Hepatocyte (in vitro differentiated cells): ENCODE measurements around the gene TEX19. TPM values are rescaled to one million over a fixed set of nuclear protein-coding genes. Genes with fewer than 3 reads are reported as not detected.

Source experiments
- DNase-seq: peaks from one replicate; pipeline ENCODE4 v3.0.0-alpha.2; 2016; ENCODE audit warnings: low spot score
- H2AFZ ChIP-seq: fragments of 200-600 bp; sonication (generic); 2 replicates; pipeline ENCODE4 v1.6.0; 2016; ENCODE audit warnings: antibody characterized with exemption, mild to moderate bottlenecking
- H3K27ac ChIP-seq: fragments of 200-600 bp; sonication (generic); 2 replicates; pipeline ENCODE4 v1.5.1; 2016; ENCODE audit warnings: mild to moderate bottlenecking
- H3K27me3 ChIP-seq: fragments of 200-600 bp; sonication (generic); 2 replicates; pipeline ENCODE4 v1.6.1; 2016
- H3K36me3 ChIP-seq: fragments of 200-600 bp; sonication (generic); replicated peaks from 2 replicates; pipeline ENCODE4 v1.5.1; 2016; ENCODE audit warnings: low read depth; ENCODE audit not compliant: insufficient read depth
- H3K4me1 ChIP-seq: fragments of 200-600 bp; sonication (generic); 2 replicates; pipeline ENCODE4 v1.5.1; 2016; ENCODE audit warnings: mild to moderate bottlenecking, moderate library complexity; ENCODE audit not compliant: insufficient read depth
- H3K4me2 ChIP-seq: fragments of 200-600 bp; sonication (generic); 2 replicates; pipeline ENCODE4 v1.6.0; 2016
- H3K4me3 ChIP-seq: fragments of 200-600 bp; sonication (generic); 2 replicates; pipeline ENCODE4 v1.5.1; 2016; ENCODE audit warnings: mild to moderate bottlenecking
- H3K79me2 ChIP-seq: fragments of 200-600 bp; sonication (generic); 2 replicates; pipeline ENCODE4 v1.6.0; 2017; ENCODE audit warnings: mild to moderate bottlenecking
- H3K9me2 ChIP-seq: fragments of 200-600 bp; sonication (generic); replicated peaks from 2 replicates; pipeline ENCODE4 v1.6.0; 2017; ENCODE audit warnings: mild to moderate bottlenecking; ENCODE audit not compliant: insufficient read depth
- H3K9me3 ChIP-seq: fragments of 200-600 bp; sonication (generic); 2 replicates; pipeline ENCODE4 v1.5.1; 2016; ENCODE audit warnings: low read depth, mild to moderate bottlenecking
- H4K20me1 ChIP-seq: fragments of 200-600 bp; sonication (generic); 2 replicates; pipeline ENCODE4 v1.6.0; 2016; ENCODE audit warnings: mild to moderate bottlenecking; ENCODE audit not compliant: insufficient read depth, poor library complexity, severe bottlenecking
- EZH2 ChIP-seq: fragments of 200-600 bp; sonication (generic); IDR thresholded peaks from 2 replicates; pipeline ENCODE4 v1.6.1; 2016; ENCODE audit warnings: antibody characterized with exemption, mild to moderate bottlenecking, borderline replicate concordance
- EZH2phosphoT487 ChIP-seq: fragments of 200-600 bp; sonication (generic); IDR thresholded peaks from one replicate; pipeline ENCODE4 v1.6.1; 2018; ENCODE audit warnings: antibody characterized with exemption, mild to moderate bottlenecking, low read depth, moderate library complexity; ENCODE audit not compliant: unreplicated experiment, severe bottlenecking
- WGBS: methylation state at CpG from one replicate; pipeline ENCODE4 v1.1.6; 2016; ENCODE audit warnings: low lambda C conversion rate; ENCODE audit errors: missing lambda C conversion rate; 5-methylcytosine and 5-hydroxymethylcytosine counted together
- polyA plus RNA-seq: library from polyadenylated mRNA; unstranded; fragments of >200 nt; fragmentation: Nextera tagmentation; extraction: Ambion mirVana; gene quantifications from 2 replicates; pipeline ENCODE4 v1.2.1, GENCODE V29; 2016
- total RNA-seq: library from RNA; depleted of rRNA; stranded (reverse); fragments of >200 nt; gene quantifications from 2 replicates; pipeline ENCODE4 v1.2.3, GENCODE V29; 2014
- TF ChIP-seq, protein P1 (sequence below): fragments of 200-600 bp; sonication (generic); IDR thresholded peaks from 2 replicates; pipeline ENCODE4 v1.5.1; 2016; ENCODE audit warnings: antibody characterized with exemption, mild to moderate bottlenecking; ENCODE audit not compliant: poor library complexity

TEX19 gene
- total and polyA plus RNA-seq, 2 experiments from 2014 or later = not detected

DNA sequence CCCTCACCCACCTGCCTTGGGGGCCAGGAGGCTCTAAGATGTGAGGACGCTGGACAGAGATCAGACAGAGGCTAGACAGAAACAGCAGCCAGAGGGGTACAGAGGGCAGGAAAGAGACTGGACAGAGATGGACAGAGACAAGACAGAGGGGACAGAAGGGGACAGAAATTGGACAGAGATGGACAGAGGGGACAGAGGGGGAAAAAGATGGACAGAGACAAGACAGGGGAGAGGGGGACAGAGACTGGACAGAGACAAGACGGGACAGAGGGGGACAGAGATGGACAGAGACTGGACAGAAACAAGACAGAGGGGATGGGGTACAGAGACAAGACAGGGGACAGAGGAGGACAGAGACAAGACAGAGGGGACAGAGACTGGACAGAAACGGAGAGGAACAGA lies 28.7 kb downstream of the TEX19 start:
- no peak overlapping the region for H2AFZ ChIP-seq
- no peaks in the 10 kb centered on the region for H3K27me3 ChIP-seq
- peak overlapping the region; percentile 83 for H3K27ac ChIP-seq
- H3K9me3 ChIP-seq = no peaks in the 10 kb centered on the region
- WGBS = 85% methylated on average over 3 of the region's 3 CpGs
- no peaks in the 10 kb centered on the region for H3K79me2 ChIP-seq
- TF ChIP-seq, protein P1, sequence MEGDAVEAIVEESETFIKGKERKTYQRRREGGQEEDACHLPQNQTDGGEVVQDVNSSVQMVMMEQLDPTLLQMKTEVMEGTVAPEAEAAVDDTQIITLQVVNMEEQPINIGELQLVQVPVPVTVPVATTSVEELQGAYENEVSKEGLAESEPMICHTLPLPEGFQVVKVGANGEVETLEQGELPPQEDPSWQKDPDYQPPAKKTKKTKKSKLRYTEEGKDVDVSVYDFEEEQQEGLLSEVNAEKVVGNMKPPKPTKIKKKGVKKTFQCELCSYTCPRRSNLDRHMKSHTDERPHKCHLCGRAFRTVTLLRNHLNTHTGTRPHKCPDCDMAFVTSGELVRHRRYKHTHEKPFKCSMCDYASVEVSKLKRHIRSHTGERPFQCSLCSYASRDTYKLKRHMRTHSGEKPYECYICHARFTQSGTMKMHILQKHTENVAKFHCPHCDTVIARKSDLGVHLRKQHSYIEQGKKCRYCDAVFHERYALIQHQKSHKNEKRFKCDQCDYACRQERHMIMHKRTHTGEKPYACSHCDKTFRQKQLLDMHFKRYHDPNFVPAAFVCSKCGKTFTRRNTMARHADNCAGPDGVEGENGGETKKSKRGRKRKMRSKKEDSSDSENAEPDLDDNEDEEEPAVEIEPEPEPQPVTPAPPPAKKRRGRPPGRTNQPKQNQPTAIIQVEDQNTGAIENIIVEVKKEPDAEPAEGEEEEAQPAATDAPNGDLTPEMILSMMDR = no peak
- TF ChIP-seq EZH2phosphoT487 (no peak), EZH2 (no peak)
- no peak overlapping the region for H3K4me2 ChIP-seq
- no peak for DNase-seq
- no peaks in the 10 kb centered on the region for H3K9me2 ChIP-seq
- H3K4me3 ChIP-seq = no peak overlapping the region
- H3K36me3 ChIP-seq = no peaks in the 10 kb centered on the region
- peaks cover 14% of the 10 kb centered on the region for H3K4me1 ChIP-seq
- H4K20me1 ChIP-seq = no peaks in the 10 kb centered on the region

- Histone ChIP-seq H3K4me1 (peaks cover 14% of the 10 kb centered on the region), H4K20me1 (no peaks in the 10 kb centered on the region), H3K9me2 (no peaks in the 10 kb centered on the region), H3K4me3 (no peak overlapping the region), H3K36me3 (no peaks in the 10 kb centered on the region), H3K27me3 (no peaks in the 10 kb centered on the region), H3K79me2 (no peaks in the 10 kb centered on the region), H3K27ac (no peak overlapping the region), H3K9me3 (no peaks in the 10 kb centered on the region), H2AFZ (no peak overlapping the region), H3K4me2 (no peak overlapping the region)
- TF ChIP-seq, protein P1 = no peak
- TF ChIP-seq EZH2phosphoT487 = no peak
- no peak for TF ChIP-seq EZH2
- WGBS = 89% methylated on average over 31 of the region's 34 CpGs
- DNase-seq = peak; percentile 2
Measured at GRCh38 chr17:82388223-82388921, 29.3 kb downstream of the TEX19 start.

- no peak for TF ChIP-seq EZH2
- no peak for TF ChIP-seq EZH2phosphoT487
- Histone ChIP-seq H3K79me2 (no peaks in the 10 kb centered on the region), H3K4me3 (no peak overlapping the region), H3K4me2 (no peak overlapping the region), H4K20me1 (no peaks in the 10 kb centered on the region), H3K9me3 (no peaks in the 10 kb centered on the region), H2AFZ (no peak overlapping the region), H3K27me3 (no peaks in the 10 kb centered on the region), H3K9me2 (no peaks in the 10 kb centered on the region), H3K4me1 (peaks cover 14% of the 10 kb centered on the region), H3K36me3 (no peaks in the 10 kb centered on the region), H3K27ac (no peak overlapping the region)
- 96% methylated on average over 18 of the region's 21 CpGs for WGBS
- no peak for DNase-seq
Measured at GRCh38 chr17:82388922-82389283, 29.9 kb downstream of the TEX19 start.

GRCh38 chr17:82389379-82389778 lies 30.3 kb downstream of the TEX19 start:
- Histone ChIP-seq H2AFZ (no peak overlapping the region), H3K9me2 (no peaks in the 10 kb centered on the region), H3K4me3 (no peak overlapping the region), H4K20me1 (no peaks in the 10 kb centered on the region), H3K79me2 (no peaks in the 10 kb centered on the region), H3K4me1 (peaks cover 14% of the 10 kb centered on the region), H3K27ac (no peak overlapping the region), H3K36me3 (no peaks in the 10 kb centered on the region), H3K4me2 (no peak overlapping the region), H3K9me3 (no peaks in the 10 kb centered on the region), H3K27me3 (no peaks in the 10 kb centered on the region)
- peak; percentile 1 for DNase-seq
- TF ChIP-seq EZH2phosphoT487 (no peak), EZH2 (no peak)
- TF ChIP-seq, protein P1 = no peak
- WGBS = 83% methylated on average over 10 of the region's 10 CpGs
